HUDEP-2 (cell line): Measurements from ENCODE around the gene POLDIP3.
"Not testable (repeated sequence)": the region's sequence is repeated elsewhere in the genome, so short reads cannot be mapped to it uniquely, and the experiment has no call there.

Source experiments
- DNase-seq, 76 experiments: peaks; one replicate each; lab custom pipeline; 2025; ENCODE audit not compliant: unreplicated experiment in 76 of 76; lab: John Stamatoyannopoulos, UW

POLDIP3 gene

DNA sequence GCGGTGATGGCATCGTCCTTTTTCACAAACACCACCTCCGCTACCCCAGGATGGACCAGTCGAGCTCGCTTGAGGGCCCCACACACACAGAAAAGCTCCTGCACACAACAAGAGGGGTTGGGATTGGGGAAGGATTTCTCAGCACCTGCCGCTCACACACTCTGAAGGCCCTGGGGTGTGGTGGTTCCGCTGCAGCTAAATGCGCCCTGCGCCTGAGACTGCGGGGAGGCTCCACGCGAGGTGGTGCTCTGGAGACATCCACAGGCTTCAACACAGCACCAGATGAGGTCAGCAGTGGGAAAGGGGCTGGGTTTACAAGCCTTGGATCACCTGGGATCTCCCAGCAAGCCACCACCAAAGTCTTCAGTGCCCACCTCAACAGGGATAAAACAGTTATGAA, 22.7 kb downstream of the POLDIP3 start:
- no peak for DNase-seq

DNA sequence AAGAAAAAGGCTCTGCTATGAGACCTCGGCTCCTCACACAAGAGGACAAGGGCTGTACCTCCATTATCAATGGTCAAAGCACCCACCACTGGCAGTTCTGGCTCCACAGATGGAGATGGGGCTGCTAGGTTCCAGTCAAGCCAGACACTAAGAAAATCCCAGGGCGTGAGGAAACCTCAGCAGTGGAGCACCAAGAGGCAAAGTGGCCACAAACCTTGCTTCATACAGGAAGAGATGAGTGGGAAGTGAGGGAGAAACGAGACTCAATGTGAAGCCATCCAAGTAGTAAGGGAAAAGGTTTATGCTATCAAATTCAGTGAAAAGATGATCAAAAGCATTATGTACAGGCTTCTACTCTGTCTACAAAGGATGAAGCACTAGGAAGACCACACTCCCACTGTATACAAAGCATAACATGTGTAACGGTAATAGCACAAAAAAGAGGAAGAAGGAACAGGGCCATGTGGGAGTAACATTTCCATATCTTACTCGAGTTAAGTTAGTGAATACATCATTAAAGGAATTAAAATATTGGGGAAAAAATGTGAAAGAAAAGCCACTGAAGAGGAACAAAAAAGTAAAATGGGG, 27.0 kb downstream of the POLDIP3 start:
- DNase-seq = no peak

DNA sequence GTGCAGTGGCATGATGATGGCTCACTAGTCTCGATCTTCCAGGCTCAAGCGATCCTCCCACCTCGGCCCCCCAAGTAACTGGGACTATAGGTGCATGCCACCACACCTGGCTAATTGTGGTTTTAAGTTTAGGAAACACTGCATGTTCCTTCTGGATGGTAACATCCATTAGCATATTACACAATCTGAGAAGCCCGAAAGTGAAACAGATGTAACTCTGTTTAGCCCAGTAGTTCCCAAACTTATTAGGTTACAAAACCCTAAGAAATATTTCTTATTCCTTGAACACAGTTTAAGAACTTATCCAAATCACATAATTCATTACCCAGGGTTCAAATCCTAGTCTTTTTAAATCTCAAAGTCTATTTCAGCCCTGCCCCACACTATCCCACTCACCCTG, 28.3 kb downstream of the POLDIP3 start:
- no peak for DNase-seq

DNA sequence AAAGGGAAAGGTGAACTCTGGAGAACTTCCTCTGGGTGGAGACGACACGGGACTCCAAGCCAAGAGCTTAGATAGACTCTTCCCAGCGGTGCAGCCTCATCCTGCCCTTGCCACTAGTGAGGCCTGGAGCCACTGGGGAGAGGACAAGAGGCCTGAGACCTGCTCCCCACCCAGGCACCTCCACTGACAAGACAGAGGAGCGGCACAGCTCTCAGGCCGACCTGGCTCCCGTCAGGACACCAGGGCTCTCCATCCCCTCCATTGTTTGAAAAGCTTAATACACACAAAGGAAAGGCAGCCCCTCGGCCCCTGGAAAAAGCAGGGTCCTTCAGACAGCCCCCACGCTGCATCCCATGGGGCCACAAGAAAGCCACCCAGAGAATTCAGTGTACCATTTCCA, 29.6 kb downstream of the POLDIP3 start:
- no peak for DNase-seq

DNA sequence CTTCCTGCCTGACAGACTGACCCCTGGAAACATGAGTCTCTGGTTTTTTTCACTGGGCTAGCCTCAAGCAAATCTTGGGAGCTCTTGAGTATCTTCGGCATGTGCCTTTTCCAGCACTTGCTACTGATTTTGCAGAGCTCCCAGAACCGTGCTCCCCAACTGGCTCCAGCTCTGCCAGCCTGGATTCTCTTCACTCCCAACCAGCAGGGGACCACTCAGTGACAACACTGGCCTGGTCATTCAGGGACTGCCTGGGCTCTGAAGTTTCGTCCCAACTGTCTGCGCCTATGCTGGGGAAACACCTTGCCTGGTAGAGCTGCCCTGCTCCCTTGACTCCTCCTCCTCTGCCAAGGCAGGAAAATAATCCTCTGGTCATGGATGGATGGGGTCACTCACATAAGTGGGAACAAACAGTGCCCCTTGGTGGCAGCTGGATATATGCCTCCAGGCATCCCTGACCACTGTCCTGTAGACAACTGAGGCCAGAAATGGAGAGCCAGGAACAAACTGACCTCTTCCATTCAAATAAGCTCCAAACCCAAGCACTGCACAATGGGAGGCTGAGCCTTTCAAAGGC, 30.2 kb downstream of the POLDIP3 start:
- DNase-seq = no peak

DNA sequence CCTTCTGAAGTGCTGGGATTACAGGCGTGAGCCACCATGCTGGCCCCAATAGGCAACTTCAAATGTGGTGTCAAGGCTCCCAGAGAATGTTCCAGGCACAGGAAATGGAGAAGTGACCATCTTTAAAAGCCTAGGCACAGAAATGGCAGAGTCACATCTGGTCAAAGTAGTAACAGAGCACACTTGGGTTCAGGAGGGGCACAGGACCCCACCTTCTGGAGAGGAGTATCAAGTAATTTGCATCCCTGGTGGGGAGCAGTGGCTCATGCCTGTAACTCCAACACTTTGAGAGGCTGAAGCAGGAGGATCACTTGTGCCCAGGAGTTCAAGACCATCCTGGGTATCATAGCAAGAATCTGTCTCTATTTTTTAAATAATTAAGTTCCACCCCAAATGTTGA, 31.7 kb downstream of the POLDIP3 start:
- no peak for DNase-seq

DNA sequence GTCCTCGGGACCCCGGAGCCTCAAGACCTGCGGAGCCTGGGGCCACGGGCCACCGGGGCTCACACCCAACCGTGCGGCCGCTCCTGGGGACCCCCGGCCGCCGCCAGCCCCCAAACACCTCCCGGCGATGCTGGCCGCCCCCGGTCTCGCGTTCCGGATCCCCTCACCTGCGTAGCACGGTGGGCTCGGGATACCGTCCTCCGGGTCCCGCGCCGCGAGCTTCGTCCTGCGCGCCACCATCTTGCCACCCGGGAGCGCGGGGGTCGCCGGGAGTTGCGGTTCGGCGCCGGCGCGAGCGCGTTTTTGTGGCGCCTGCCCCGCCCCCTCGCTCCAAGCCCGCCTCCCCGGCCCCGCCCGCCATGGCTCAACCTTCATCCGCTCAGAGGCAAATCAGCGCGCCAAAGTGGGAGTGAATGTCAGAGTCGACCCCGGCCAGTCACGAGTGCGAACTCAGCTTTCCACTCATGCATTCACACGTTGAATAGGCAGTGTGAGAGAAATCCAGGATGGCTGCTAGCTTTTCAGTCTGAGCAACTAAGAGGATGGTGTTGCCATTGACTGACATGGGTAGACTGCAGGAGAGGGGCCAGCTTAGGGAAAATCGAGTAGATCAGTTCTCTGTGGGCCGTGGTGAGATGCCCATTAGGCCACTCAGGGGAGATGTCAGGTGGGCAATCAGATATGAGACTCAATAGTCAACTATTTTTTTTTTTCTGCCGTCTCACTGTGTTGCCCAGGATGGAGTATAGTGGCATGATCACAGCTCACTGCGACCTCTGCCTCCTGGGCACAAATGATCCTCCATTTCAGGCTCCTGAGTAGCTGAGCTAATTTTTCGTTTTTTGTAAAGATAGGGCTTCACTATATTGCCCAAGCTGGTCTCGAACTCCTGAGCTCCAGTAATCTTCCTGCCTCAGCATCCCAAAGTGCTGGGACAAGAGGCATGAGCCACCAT, 32.6 kb downstream of the POLDIP3 start:
- peak in 67 of 76 experiments; percentile 10 to 80 (median 60) for DNase-seq

DNA sequence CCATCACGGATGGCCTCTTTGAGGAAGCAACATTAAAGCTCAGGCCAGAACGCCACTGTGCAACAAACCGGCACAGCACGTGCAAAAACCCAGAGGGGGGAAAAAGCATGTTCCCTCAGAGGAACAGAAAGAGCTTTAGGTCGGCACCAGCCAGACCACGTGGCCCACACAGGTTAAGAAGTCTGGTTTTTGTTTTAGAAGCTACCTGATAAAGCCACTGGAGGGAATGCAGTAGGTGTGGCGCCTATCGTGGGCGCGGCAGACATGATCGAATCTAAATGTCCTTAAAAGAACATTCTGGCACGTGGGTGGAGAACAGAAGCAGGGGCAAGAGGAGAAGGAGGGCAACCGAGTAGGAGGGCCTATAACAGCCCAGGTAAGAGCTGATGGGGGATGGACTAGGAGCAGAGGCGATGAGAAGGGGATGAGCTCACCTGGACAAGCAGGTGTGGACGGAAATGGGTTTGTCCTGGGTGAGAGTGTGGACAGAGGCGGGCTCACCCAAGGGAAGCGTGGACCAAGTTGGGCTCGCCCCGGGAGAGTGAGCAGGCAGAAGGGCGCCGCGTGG, 33.4 kb downstream of the POLDIP3 start:
- DNase-seq = not testable (repeated sequence)

DNA sequence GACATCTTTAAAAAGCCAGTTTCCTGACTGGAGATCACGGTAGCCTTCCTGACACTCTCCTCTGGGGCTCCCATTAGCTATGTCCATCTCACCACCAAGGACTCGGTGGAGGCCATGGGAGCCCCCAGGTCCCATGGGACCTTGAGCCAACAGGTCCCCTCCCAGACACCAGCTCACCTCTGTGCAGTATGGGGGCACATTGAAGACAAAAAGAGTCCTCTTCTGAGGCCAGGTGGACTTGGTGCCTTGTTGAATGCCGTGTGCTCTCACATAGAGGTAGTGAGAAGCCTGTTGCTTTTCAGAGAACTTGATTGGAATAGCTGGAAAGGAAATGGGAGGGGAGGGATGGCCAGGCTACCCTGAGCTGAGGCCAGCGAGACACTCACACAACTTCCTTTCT, 34.6 kb downstream of the POLDIP3 start:
- DNase-seq = not testable (repeated sequence)

DNA sequence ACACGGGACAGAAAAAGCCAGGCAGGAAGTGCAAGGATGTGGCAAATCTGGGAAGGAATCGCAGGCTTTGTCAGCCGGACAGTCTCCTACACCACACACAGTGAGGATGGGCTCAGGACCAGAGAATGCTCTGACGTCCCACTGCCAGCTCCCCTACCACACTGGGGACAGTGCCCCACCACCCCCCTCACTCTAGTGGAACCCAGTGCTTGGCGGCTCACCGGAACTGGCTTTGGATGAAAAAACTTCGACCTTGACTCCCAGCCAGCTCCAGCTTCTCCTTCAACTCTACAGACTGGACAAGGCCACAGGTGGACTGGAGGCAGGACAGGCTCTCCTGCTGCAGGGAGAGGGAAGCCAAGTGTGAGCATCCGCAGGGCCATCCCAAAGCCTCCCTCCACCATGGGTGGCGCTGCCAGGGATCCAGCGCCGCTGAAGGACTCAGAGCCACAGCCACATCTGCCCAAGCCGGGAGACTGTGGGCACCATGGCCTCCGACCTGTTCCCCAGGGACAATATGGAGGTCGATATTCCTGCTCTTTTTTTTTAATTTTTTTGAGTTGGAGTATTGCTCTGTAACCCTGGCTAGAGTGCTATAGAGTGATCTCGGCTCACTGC, 37.0 kb downstream of the POLDIP3 start:
- DNase-seq = no peak

DNA sequence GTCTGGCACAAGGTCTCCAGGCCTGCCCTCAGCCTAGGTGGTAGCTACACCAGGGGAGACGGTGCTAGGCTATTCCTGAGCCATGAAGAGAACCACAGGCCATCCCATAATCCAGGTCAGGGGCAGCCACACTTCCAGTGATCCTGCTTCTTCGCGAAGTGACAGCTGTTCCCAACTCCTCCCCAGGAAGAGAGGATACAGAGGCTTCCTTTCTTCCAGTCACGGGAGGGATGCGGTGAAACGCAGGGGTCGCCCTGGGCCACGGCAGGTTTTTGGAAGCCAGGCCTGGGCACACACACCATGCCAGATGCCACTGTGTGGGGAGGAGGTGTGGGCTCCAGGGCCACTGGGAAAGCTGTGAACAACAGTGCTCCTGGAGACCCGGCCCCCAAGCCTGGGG, 37.5 kb downstream of the POLDIP3 start:
- not testable (repeated sequence) for DNase-seq

DNA sequence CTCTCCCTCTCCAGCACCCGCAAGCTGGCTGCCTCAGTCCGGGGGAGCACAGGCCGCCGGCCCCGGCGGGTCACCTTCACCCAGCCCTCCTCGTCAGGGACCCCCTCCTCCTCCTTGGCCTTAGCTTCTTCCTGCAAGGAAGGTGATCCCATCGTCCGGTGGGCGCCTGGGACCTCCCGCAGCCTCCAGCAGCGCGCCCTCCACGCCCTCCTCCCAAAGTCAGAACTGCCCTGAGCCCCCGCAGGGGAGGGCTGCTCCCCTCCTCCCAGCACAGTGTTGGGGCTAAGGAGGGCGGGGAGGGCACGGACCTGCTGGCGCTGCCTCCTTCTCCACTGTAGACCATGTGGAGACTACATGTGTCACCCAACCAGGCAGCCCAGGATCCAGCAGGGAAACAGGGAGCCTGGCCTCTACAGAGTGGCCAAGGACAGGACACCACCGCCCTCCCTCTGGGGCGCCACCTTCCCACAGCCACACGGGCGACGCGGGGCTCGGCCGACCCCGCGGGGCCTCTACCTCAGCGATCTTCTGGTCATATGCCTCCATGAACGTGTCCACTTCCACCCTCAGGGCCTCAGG, 38.6 kb downstream of the POLDIP3 start:
- DNase-seq = not testable (repeated sequence)

DNA sequence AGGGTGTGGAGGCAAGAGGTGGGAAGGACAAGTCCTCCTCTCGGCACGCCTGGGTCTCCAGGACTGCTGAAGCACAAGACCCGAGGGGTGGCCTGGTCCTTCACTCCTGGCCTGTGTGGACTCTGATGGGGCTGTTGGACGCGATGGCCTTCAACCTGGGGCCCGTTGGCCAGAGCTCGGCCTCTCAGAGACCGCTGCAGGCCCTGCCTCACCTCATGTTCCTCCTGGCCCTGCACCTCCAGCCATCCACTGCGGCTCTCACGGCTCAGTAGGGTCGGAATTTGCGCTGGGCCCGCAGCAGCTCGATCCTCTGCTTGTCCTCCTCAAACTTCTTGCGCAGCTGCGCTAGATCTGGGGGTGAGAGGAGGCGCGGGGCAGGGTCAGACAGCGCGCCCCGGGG, 40.2 kb downstream of the POLDIP3 start:
- not testable (repeated sequence) for DNase-seq

DNA sequence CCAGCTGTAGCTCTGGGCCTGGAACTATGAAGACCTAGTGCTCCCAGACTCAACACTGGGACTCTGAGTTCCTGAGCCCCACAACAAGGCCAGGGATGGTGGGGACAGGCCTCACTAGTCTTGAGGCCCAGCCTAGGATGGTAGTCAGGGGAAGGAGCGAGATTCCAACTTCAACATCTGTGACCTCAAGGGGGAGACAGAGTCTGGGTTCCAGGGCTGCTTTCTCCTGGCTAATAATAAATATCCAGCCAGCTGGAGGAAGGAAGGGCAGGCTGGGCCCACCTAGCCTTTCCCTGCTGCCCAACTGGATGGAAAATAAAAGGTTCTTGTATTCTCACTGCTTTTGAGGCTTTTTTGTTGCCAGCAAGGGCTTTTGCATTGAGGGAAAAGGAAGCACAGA, 40.6 kb downstream of the POLDIP3 start:
- DNase-seq = not testable (repeated sequence)

DNA sequence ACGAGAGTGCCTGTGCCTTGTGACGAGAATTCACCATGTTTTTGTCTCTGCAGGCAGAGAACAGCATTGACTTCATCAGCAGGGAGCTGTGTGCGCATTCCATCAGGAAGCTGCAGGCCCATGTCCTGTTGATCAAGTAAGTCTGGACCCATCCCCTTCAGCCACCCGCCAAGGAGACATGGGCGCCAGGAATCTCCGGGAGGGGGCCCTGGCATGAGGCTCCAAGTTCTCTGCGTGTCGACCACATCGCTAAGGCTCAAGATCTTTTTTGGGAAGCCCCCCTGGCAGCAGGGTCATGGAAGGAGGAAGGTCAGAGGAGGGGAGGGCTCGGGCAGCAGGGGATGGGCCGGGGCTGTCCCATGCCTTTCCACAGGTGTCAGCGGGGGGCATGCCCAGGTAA, 43.6 kb downstream of the POLDIP3 start:
- not testable (repeated sequence) for DNase-seq

DNA sequence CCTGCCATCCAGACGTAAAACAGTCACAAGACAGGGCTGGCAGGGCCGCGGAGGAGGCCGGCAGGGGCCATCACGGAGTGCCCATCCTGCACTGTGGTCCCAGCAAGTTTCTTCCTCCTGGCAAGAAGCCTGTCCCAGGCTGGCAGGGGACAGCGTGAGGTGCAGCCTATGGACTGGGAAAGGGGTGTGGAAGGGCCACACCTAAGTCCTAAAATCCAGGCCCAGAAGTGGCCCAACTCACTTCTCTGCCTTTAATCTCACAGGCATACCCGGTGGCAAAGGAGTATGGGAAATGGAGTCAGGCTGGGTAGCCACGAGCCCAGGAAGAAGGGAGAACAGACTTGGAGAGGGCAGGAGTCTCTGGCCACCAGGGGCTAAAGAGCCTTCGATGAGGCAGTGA, 44.1 kb downstream of the POLDIP3 start:
- DNase-seq = not testable (repeated sequence)

DNA sequence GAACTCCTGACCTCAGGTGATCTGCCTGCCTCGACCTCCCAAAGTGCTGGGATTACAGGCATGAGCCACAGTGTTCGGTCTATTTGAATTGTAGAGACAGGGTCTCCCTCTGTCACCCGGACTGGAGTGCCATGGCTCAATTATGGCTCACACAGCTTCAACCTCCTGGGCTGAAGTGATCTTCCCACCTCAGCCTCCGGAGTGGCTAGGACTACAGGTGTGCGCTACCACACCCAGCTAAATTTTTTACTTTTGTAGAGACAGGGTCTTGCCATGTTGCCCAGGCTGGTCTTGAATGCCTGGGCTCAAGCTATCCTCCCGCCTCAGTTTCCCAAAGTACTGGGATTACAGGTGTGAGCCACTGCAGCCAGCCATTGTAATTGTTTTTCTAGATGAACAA, 46.7 kb downstream of the POLDIP3 start:
- DNase-seq = not testable (repeated sequence)

DNA sequence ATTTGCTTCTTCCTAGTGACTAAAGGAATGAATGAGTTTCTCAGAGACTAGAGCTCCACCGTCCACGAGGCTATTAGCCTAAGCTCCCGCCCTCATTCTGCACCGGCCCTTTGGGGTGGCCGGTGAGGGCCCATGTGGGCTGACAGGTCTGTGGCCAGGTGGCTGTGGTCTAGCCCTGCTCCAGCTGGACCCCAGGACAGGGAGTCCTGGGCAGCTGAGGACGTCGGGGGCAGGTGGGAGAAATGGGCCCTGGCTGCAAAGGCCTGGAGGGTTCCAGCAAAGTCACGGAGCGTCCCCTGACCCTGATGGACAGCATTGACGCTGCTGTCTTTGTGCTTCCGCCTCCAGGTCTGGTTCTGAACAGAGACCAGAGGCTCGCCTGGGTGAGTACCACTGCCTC, 48.7 kb downstream of the POLDIP3 start:
- DNase-seq = no peak

DNA sequence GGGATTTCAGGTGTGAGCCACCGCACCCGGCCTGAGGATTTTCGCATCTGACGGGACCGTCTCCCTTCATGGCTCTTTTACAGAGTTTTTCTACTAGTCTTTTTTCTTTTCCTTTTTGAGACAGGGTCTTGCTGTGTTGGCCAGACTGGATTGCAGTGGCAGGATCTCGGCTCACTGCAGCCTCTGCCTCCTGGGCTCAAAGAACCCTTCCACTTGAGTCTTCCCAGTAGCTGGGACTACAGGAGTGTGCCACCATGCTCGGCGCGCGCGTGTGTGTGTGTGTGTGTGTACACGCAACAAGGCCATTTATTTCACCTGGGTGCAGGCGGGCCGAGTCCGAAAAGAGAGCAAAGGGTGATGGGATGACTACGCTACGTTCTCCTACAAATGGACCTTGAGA, 50.0 kb downstream of the POLDIP3 start:
- no peak for DNase-seq

DNA sequence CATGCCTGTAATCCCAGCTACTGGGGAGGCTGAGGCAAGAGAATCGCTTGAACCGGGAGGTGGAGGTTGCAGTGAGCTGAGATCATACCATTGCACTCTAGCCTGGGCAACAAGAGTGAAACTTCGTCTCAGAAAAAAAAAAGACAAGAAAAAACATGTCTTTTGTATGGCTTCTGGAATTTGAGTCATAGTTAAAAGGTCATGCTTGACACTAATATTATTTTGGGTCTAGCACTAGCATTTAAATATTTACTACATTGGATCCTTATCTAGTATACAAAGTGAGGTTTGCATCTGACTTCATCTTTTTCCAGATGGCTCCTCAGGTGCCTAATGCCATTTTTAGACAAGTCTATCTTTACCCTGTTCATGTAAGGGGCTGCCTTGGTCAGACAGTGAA, 50.7 kb downstream of the POLDIP3 start:
- not testable (repeated sequence) for DNase-seq

DNA sequence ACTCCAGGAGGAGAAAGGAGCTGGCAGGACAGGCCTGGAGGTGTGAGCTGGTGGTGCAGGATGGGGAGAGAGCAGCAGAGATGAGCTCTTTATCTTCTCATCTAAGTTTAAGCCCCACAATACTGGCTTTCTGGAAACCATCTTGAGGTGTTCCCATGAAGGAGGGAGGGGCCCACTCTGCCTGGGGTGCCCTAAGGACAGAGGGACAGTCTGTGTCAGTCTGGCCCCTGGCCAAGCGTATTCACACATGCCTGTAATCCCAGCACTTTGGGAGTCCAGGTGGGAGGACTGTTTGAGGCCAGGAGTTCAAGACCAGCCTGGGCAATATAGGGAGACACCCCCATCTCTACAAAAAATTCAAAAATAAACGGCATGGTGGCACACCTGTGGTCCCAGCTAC, 52.0 kb downstream of the POLDIP3 start:
- DNase-seq = no peak
